ENCODE results near the gene BNIP5.

- no peak for TF ChIP-seq POLR2A (IDR thresholded peaks at IDR 0.05)
- no peak for TF ChIP-seq CTCF (IDR thresholded peaks at IDR 0.05)
These were observed 27.5 kb downstream of the BNIP5 start for GRCh38 chr6:36309203-36309602.

All from esophagus squamous epithelium (tissue), 4 donors.